Kidney epithelial cell (primary cell): ENCODE results near the gene CIC. TPM values are rescaled to one million over a fixed set of nuclear protein-coding genes. Genes with fewer than 3 reads are reported as not detected.
"Not testable (repeated sequence)": the region's sequence is repeated elsewhere in the genome, so short reads cannot be mapped to it uniquely, and the experiment has no call there.

Source experiments
- DNase-seq: peaks from one replicate; pipeline ENCODE4 v3.0.0-alpha.2; 2010; ENCODE audit warnings: low read depth
- H3K27me3 ChIP-seq: 2 replicates; pipeline ENCODE4 v1.6.0; 2011; ENCODE audit warnings: low read length; ENCODE audit not compliant: control insufficient read depth, insufficient read depth
- H3K36me3 ChIP-seq: 2 replicates; pipeline ENCODE4 v1.5.1; 2011; ENCODE audit warnings: low read length; ENCODE audit not compliant: control insufficient read depth, insufficient read depth
- H3K4me3 ChIP-seq: 2 replicates; pipeline ENCODE4 v1.5.1; 2011; ENCODE audit warnings: low read depth, mild to moderate bottlenecking, control low read depth, low read length
- CTCF ChIP-seq: IDR thresholded peaks from 2 replicates; pipeline ENCODE4 v1.5.1; 2011; ENCODE audit warnings: mild to moderate bottlenecking, moderate library complexity, low read length, control low read depth, inconsistent platforms; ENCODE audit not compliant: insufficient read depth, poor library complexity, severe bottlenecking
- total RNA-seq: library from RNA; depleted of rRNA; stranded (reverse); fragments of >200 nt; gene quantifications from 2 replicates; pipeline ENCODE4 v1.2.3, GENCODE V29; 2015

Gene CIC
- total RNA-seq, 1 donor from 2014 or later, result 41.7 TPM

GRCh38 chr19:42261763-42262162 is 7.3 kb upstream of the CIC start:
- Histone ChIP-seq H3K27me3 (no peaks in the 10 kb centered on the region), H3K36me3 (no peaks in the 10 kb centered on the region), H3K4me3 (no peak overlapping the region)
- DNase-seq, result no peak
- TF ChIP-seq CTCF, result no peak

- not testable (repeated sequence) for DNase-seq, H3K4me3 ChIP-seq, H3K27me3 ChIP-seq, H3K36me3 ChIP-seq
Observed at GRCh38 chr19:42266105-42266504, 2.9 kb upstream of the CIC start.

GRCh38 chr19:42266928-42267603 is 2.0 kb upstream of the CIC start:
- not testable (repeated sequence) for H3K4me3 ChIP-seq, DNase-seq, H3K27me3 ChIP-seq, H3K36me3 ChIP-seq

- TF ChIP-seq CTCF, result no peak
- Histone ChIP-seq H3K27me3 (no peaks in the 10 kb centered on the region), H3K4me3 (peak overlapping the region; percentile 49), H3K36me3 (no peaks in the 10 kb centered on the region)
- DNase-seq, result no peak
Observed at GRCh38 chr19:42267644-42268141, 1.4 kb upstream of the CIC start.

GRCh38 chr19:42268142-42268703 is 829 bp upstream of the CIC start:
- H3K36me3 ChIP-seq, result no peaks in the 10 kb centered on the region
- no peaks in the 10 kb centered on the region for H3K27me3 ChIP-seq
- no peak for TF ChIP-seq CTCF
- DNase-seq, result peak; percentile 95
- H3K4me3 ChIP-seq, result peak overlapping the region; percentile 78

GRCh38 chr19:42269478-42270345 is 660 bp downstream of the CIC start:
- no peak for TF ChIP-seq CTCF
- no peaks in the 10 kb centered on the region for H3K36me3 ChIP-seq
- peak overlapping the region; percentile 60 for H3K4me3 ChIP-seq
- DNase-seq, result no peak
- H3K27me3 ChIP-seq, result no peaks in the 10 kb centered on the region
